ENCODE results near the gene FBXO21. TPM values are rescaled to one million over a fixed set of nuclear protein-coding genes. Genes with fewer than 3 reads are reported as not detected.
A peak's percentile ranks its signal among the peaks of the same experiment; 100 is the strongest.
"Not testable (repeated sequence)": the region's sequence is repeated elsewhere in the genome, so short reads cannot be mapped to it uniquely, and the experiment has no call there.

Gene FBXO21
- total and polyA plus RNA-seq, 5 donors = 13.3 to 42.2 (median 39.2) TPM

- ATAC-seq (no peak), DNase-seq (no peak)
- Histone ChIP-seq H3K27me3 (ENCODE audit: control insufficient read depth, insufficient read depth) (no peaks in the 10 kb centered on the region), H3K4me1 (ENCODE audit: control insufficient read depth, insufficient read depth, low read length) (no peaks in the 10 kb centered on the region), H3K27ac (ENCODE audit: low read length) (no peak overlapping the region), H3K9me3 (ENCODE audit: control insufficient read depth, low read length) (no peaks in the 10 kb centered on the region), H3K4me3 (ENCODE audit: low read length) (no peak overlapping the region)
- intact Hi-C loops (cut with DNase I) = no loop called here
- 66% methylated on average over 14 of the region's 14 CpGs for WGBS
These were observed 88.1 kb downstream of the FBXO21 start for GRCh38 chr12:117101953-117102799.

DNA sequence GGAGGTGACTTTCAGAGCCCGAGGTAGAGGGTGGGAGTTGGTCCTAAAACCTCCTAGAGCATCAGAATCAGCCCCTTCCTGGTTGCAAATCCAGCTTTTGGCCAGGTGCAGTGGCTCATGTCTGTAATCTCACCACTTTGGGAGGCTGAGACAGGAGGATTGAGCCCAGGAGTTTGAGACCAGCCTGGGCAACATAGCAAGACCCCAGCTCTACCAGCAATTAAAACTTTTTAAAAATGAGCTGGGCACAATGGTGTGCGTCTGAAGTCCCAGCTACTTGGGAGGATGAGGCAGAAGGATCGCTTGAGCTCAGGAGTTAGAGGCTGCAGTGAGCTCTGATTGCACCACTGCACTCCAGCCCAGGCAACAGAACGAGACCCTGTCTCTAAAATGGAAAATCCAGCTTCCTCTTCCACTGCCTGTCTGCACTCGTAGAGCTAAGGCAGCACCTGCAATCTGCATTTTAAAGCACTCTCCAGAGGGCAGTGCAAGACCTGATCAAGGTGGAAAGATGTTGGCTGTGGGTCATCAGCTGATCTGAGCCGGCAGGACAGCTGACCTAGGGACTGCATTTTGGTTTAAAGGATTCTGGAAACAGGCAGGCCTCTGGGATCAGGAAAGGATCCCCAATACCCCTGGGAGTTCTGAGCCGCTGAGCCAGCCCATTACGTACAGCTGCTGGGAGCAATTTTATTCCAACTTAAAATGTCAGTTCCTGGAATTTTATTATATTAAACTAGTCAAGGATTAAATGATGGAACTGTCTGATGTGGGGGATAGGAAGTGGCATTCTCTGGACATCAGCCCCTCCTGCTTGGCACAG, 89.2 kb downstream of the FBXO21 start:
- WGBS = 49% methylated on average over 8 of the region's 8 CpGs
- H3K4me1 ChIP-seq (ENCODE audit: control insufficient read depth, insufficient read depth, low read length) = no peaks in the 10 kb centered on the region
- intact Hi-C loops (cut with DNase I) = no loop called here
- H3K27me3 ChIP-seq (ENCODE audit: control insufficient read depth, insufficient read depth) = no peaks in the 10 kb centered on the region
- H3K27ac ChIP-seq (ENCODE audit: low read length) = no peak overlapping the region
- ATAC-seq (no peak), DNase-seq (no peak)
- no peaks in the 10 kb centered on the region for H3K9me3 ChIP-seq (ENCODE audit: control insufficient read depth, low read length)
- H3K4me3 ChIP-seq (ENCODE audit: low read length) = no peak overlapping the region

GRCh38 chr12:117100251-117100650, 90.0 kb downstream of the FBXO21 start:
- no peak overlapping the region for H3K27ac ChIP-seq (ENCODE audit: low read length)
- ATAC-seq = peak; percentile 15 to 42
- H3K4me3 ChIP-seq (ENCODE audit: low read length) = no peak overlapping the region
- intact Hi-C loops (cut with DNase I) = no loop called here
- 37% methylated on average over 5 of the region's 5 CpGs for WGBS
- H3K27me3 ChIP-seq (ENCODE audit: control insufficient read depth, insufficient read depth) = no peaks in the 10 kb centered on the region
- DNase-seq = no peak
- H3K9me3 ChIP-seq (ENCODE audit: control insufficient read depth, low read length) = no peaks in the 10 kb centered on the region
- no peaks in the 10 kb centered on the region for H3K4me1 ChIP-seq (ENCODE audit: control insufficient read depth, insufficient read depth, low read length)

- H3K9me3 ChIP-seq (ENCODE audit: control insufficient read depth, low read length) = no peaks in the 10 kb centered on the region
- WGBS = 2% methylated on average over 85 of the region's 85 CpGs
- ATAC-seq = peak; percentile 30 to 33
- no peaks in the 10 kb centered on the region for H3K27me3 ChIP-seq (ENCODE audit: control insufficient read depth, insufficient read depth)
- intact Hi-C loops (cut with DNase I) = loop anchor here in 1 of 4 donors (10.0 kb wide), 1 partner anchor 64 kb away; no protein-coding TSS in a partner anchor
- H3K27ac ChIP-seq (ENCODE audit: low read length) = no peak overlapping the region
- DNase-seq = no peak
- H3K4me3 ChIP-seq (ENCODE audit: low read length) = peak overlapping the region; percentile 68
- H3K4me1 ChIP-seq (ENCODE audit: control insufficient read depth, insufficient read depth, low read length) = peaks cover 2% of the 10 kb centered on the region
These were observed 91.7 kb downstream of the FBXO21 start for GRCh38 chr12:117098361-117099217.

DNA sequence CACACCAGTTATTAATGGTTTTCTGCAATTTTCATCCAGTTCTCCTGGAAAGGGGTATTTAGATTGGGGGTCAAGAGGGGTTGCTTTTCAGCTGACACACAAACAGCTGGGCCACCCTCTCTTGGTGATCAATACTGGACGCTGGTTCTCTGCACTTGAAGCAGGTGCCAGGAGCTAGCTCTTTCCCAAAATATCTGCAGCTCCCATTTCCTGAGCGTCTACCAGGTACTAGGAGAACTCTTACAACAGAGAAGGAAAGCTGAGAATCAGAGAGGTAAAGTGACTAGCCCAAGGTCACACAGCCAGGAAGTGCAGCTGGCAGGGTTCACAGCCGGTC, 92.3 kb downstream of the FBXO21 start:
- DNase-seq = no peak
- 28% methylated on average over 3 of the region's 3 CpGs for WGBS
- intact Hi-C loops (cut with DNase I) = loop anchor here in 1 of 4 donors (10.0 kb wide), 1 partner anchor 63 kb away; no protein-coding TSS in a partner anchor
- ATAC-seq = no peak
- Histone ChIP-seq H3K27me3 (ENCODE audit: control insufficient read depth, insufficient read depth) (no peaks in the 10 kb centered on the region), H3K9me3 (ENCODE audit: control insufficient read depth, low read length) (no peaks in the 10 kb centered on the region), H3K4me3 (ENCODE audit: low read length) (peak overlapping the region; percentile 68), H3K27ac (ENCODE audit: low read length) (no peak overlapping the region), H3K4me1 (ENCODE audit: control insufficient read depth, insufficient read depth, low read length) (peaks cover 2% of the 10 kb centered on the region)

- H3K4me3 ChIP-seq (ENCODE audit: low read length) = no peak overlapping the region
- WGBS = 44% methylated on average over 8 of the region's 8 CpGs
- ATAC-seq = no peak
- DNase-seq = no peak
- no peak overlapping the region for H3K27ac ChIP-seq (ENCODE audit: low read length)
- intact Hi-C loops (cut with DNase I) = loop anchor here in 1 of 4 donors (10.0 kb wide), 1 partner anchor 62 kb away; no protein-coding TSS in a partner anchor
- H3K27me3 ChIP-seq (ENCODE audit: control insufficient read depth, insufficient read depth) = no peaks in the 10 kb centered on the region
- H3K4me1 ChIP-seq (ENCODE audit: control insufficient read depth, insufficient read depth, low read length) = peaks cover 2% of the 10 kb centered on the region
- no peaks in the 10 kb centered on the region for H3K9me3 ChIP-seq (ENCODE audit: control insufficient read depth, low read length)
These were observed 93.1 kb downstream of the FBXO21 start for GRCh38 chr12:117097159-117097558.

DNA sequence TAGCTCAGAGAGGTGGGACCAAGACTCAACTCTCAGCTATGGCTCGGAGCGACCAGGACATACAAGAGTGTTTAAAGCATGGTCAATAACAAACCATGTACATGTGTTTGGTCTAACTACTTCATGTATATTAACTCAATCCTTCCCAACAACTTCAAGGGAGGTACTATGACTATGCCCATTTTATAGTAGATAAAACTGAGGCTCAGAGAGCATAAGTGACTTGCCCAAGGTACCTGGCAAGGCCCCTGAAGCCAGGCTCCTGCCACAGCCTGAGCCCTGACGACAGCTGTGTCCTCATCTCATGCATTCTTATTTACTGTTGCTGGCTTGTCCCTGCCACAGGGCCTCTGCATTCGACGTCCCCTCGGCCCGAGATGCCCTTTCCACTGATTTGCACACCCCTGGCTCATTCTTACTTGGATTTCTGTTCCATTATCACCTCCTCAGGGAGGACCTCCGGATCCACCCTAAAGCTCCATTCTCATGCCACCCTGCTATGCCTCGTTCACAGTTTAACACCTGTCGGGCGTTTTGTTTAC, 93.7 kb downstream of the FBXO21 start:
- Histone ChIP-seq H3K4me1 (ENCODE audit: control insufficient read depth, insufficient read depth, low read length) (peaks cover 2% of the 10 kb centered on the region), H3K27ac (ENCODE audit: low read length) (no peak overlapping the region), H3K27me3 (ENCODE audit: control insufficient read depth, insufficient read depth) (no peaks in the 10 kb centered on the region), H3K4me3 (ENCODE audit: low read length) (no peak overlapping the region), H3K9me3 (ENCODE audit: control insufficient read depth, low read length) (no peaks in the 10 kb centered on the region)
- ATAC-seq (no peak), DNase-seq (no peak)
- WGBS = 59% methylated on average over 11 of the region's 11 CpGs
- intact Hi-C loops (cut with DNase I) = loop anchor here in 1 of 4 donors (10.0 kb wide), 1 partner anchor 62 kb away; no protein-coding TSS in a partner anchor

DNA sequence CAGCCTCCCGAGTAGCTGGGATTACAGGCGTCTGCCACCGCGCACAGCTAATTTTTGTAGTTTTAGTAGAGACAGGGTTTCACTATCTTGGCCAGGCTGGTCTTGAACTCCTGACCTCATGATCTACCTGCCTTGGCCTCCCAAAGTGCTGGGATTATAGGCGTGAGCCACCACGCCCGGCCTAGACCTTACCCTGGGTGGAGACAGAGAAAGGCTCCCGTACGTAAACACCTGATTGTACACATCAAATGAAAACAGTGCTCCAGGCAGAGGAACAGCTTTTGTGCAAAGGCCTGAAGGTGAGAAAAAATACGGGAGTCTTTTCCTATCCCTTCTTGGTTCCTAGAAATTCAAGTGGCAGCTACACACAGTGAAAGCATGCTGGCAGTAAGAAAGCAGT, 95.1 kb downstream of the FBXO21 start:
- ATAC-seq; DNase-seq; H3K9me3 ChIP-seq (ENCODE audit: control insufficient read depth, low read length); H3K27ac ChIP-seq (ENCODE audit: low read length); H3K27me3 ChIP-seq (ENCODE audit: control insufficient read depth, insufficient read depth); H3K4me3 ChIP-seq (ENCODE audit: low read length); H3K4me1 ChIP-seq (ENCODE audit: control insufficient read depth, insufficient read depth, low read length): not testable (repeated sequence)
- intact Hi-C loops (cut with DNase I) = loop anchor here in 1 of 4 donors (10.0 kb wide), 1 partner anchor 60 kb away; no protein-coding TSS in a partner anchor
- WGBS = 87% methylated on average over 10 of the region's 10 CpGs

DNA sequence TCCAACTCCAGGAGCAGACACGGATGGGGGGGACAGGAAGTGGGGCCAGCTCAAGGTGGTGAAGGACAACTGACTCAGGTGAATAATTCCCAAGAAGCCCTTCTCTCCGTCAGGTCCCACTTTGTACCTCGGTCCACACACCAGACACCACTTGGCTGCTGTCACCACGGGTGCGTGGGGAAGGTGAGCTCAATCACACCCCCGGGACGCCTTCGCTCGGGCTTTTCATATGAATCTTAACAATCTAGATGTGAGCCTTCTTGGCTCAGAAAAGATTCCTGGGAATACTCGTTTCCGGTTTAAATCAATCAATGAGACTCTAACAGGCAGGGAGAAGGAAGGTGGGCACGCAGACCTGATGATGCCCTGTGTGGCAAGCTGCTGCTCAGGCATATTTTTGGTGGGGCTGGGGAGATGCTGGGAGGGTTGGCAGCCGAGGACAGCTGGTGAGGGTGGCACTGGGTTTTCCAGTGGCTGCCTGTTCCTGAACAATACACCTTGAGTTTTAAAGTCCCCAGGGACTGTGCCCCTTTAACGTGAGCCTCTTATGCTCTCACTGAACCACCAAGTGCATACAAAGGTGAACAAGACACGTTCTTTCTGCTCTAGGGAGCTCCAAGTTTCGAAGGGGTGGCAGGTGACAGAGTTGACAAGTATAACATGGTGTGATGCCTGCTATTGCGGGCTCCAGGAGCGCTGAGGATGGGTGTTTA, 96.2 kb downstream of the FBXO21 start:
- DNase-seq (no peak), ATAC-seq (peak; percentile 18 to 23)
- Histone ChIP-seq H3K4me3 (ENCODE audit: low read length) (no peak overlapping the region), H3K9me3 (ENCODE audit: control insufficient read depth, low read length) (no peaks in the 10 kb centered on the region), H3K4me1 (ENCODE audit: control insufficient read depth, insufficient read depth, low read length) (peaks cover 6% of the 10 kb centered on the region), H3K27ac (ENCODE audit: low read length) (peak overlapping the region; percentile 43), H3K27me3 (ENCODE audit: control insufficient read depth, insufficient read depth) (no peaks in the 10 kb centered on the region)
- WGBS = 41% methylated on average over 18 of the region's 18 CpGs
- intact Hi-C loops (cut with DNase I) = loop anchor here in 1 of 4 donors (10.0 kb wide), 1 partner anchor 59 kb away; no protein-coding TSS in a partner anchor

- WGBS = 69% methylated on average over 11 of the region's 11 CpGs
- no peaks in the 10 kb centered on the region for H3K27me3 ChIP-seq (ENCODE audit: control insufficient read depth, insufficient read depth)
- no peak overlapping the region for H3K4me3 ChIP-seq (ENCODE audit: low read length)
- H3K4me1 ChIP-seq (ENCODE audit: control insufficient read depth, insufficient read depth, low read length) = peaks cover 6% of the 10 kb centered on the region
- no peak overlapping the region for H3K27ac ChIP-seq (ENCODE audit: low read length)
- no peaks in the 10 kb centered on the region for H3K9me3 ChIP-seq (ENCODE audit: control insufficient read depth, low read length)
- intact Hi-C loops (cut with DNase I) = loop anchor here in 1 of 4 donors (10.0 kb wide), 1 partner anchor 59 kb away; no protein-coding TSS in a partner anchor
- no peak for ATAC-seq
- DNase-seq = no peak
These were observed 96.8 kb downstream of the FBXO21 start for GRCh38 chr12:117093431-117093830.
